Neural cell (in vitro differentiated cells): ENCODE measurements around the gene DOCK9. TPM values are rescaled to one million over a fixed set of nuclear protein-coding genes. Genes with fewer than 3 reads are reported as not detected.

Experiments
- H2AFZ ChIP-seq: fragments of 200-600, 300-800 bp; sonication (generic), shearing (Covaris generic); 2 replicates; pipeline ENCODE4 v1.6.0; 2014; ENCODE audit warnings: low read depth, mild to moderate bottlenecking, antibody characterized with exemption, low read length, moderate library complexity
- H3F3A ChIP-seq: fragments of 200-600 bp; shearing (Covaris generic); 2 replicates; pipeline ENCODE4 v1.6.1; 2016; ENCODE audit warnings: mild to moderate bottlenecking, moderate library complexity, mixed read lengths, antibody characterized with exemption, low read length; ENCODE audit not compliant: insufficient read depth, poor library complexity, severe bottlenecking
- H3K27ac ChIP-seq: fragments of 200-600, 300-800 bp; sonication (generic), shearing (Covaris generic); 2 replicates; pipeline ENCODE4 v1.5.1; 2014; ENCODE audit warnings: mild to moderate bottlenecking, low read length, moderate library complexity
- H3K27me3 ChIP-seq: fragments of 300-800, 200-600 bp; sonication (generic), shearing (Covaris generic); 2 replicates; pipeline ENCODE4 v1.6.0; 2014; ENCODE audit warnings: mild to moderate bottlenecking, low read depth, low read length, moderate library complexity; ENCODE audit not compliant: insufficient read depth
- H3K36me3 ChIP-seq: fragments of 300-800, 200-600 bp; sonication (generic), shearing (Covaris generic); 2 replicates; pipeline ENCODE4 v1.5.1; 2014; ENCODE audit warnings: mild to moderate bottlenecking, antibody characterized with exemption, low read length, moderate library complexity; ENCODE audit not compliant: insufficient read depth
- H3K4me2 ChIP-seq: fragments of 300-800, 200-600 bp; sonication (generic), shearing (Covaris generic); 2 replicates; pipeline ENCODE4 v1.6.0; 2014; ENCODE audit warnings: mild to moderate bottlenecking, low read length
- H3K4me3 ChIP-seq: fragments of 300-800, 200-600 bp; sonication (generic), shearing (Covaris generic); 2 replicates; pipeline ENCODE4 v1.5.1; 2014; ENCODE audit warnings: mild to moderate bottlenecking, low read length, moderate library complexity
- H3K79me2 ChIP-seq: fragments of 200-600 bp; shearing (Covaris generic); replicated peaks from 2 replicates; pipeline ENCODE4 v1.6.0; 2014; ENCODE audit warnings: mild to moderate bottlenecking, low read length, moderate library complexity; ENCODE audit not compliant: insufficient read depth
- H3K9ac ChIP-seq: fragments of 300-800, 200-600 bp; sonication (generic), shearing (Covaris generic); 2 replicates; pipeline ENCODE4 v1.6.1; 2016; ENCODE audit warnings: mild to moderate bottlenecking, low read length, mixed read lengths
- H3K9me2 ChIP-seq: fragments of 200-600 bp; shearing (Covaris generic); 2 replicates; pipeline ENCODE4 v1.6.1; 2016; ENCODE audit warnings: mild to moderate bottlenecking, low read length, mixed read lengths; ENCODE audit not compliant: insufficient read depth
- H3K9me3 ChIP-seq: fragments of 200-600, 300-800 bp; sonication (generic), shearing (Covaris generic); 2 replicates; pipeline ENCODE4 v1.6.1; 2016; ENCODE audit warnings: mild to moderate bottlenecking, mixed run types, low read length, moderate library complexity, mixed read lengths
- H4K20me1 ChIP-seq: fragments of 200-600 bp; shearing (Covaris generic); 2 replicates; pipeline ENCODE4 v1.6.1; 2016; ENCODE audit warnings: mild to moderate bottlenecking, mixed run types; ENCODE audit not compliant: insufficient read depth
- EP300 ChIP-seq: fragments of 450-650 bp; conservative IDR thresholded peaks from 2 replicates; pipeline ENCODE4 v1.6.1; 2014; ENCODE audit warnings: antibody characterized with exemption, mild to moderate bottlenecking, moderate library complexity; ENCODE audit not compliant: poor library complexity, severe bottlenecking
- EZH2 ChIP-seq: fragments of 200-600, 300-800 bp; shearing (Covaris generic), sonication (generic); IDR thresholded peaks from 2 replicates; pipeline ENCODE4 v1.6.1; 2014; ENCODE audit warnings: antibody characterized with exemption, low read length, borderline replicate concordance, mild to moderate bottlenecking; ENCODE audit not compliant: insufficient read depth, poor library complexity, severe bottlenecking
- MXI1 ChIP-seq: fragments of 450-650 bp; conservative IDR thresholded peaks from 2 replicates; pipeline ENCODE4 v1.6.1; 2014; ENCODE audit warnings: antibody characterized with exemption, mild to moderate bottlenecking; ENCODE audit not compliant: poor library complexity, severe bottlenecking
- POLR2AphosphoS5 ChIP-seq: IDR thresholded peaks from 2 replicates; pipeline ENCODE4 v1.6.1; 2012
- RAD21 ChIP-seq: fragments of 450-650 bp; conservative IDR thresholded peaks from 2 replicates; pipeline ENCODE4 v1.6.1; 2014; ENCODE audit warnings: antibody characterized with exemption, mild to moderate bottlenecking, moderate library complexity
- SMC3 ChIP-seq: fragments of 450-650 bp; conservative IDR thresholded peaks from 2 replicates; pipeline ENCODE4 v1.6.1; 2014; ENCODE audit warnings: antibody characterized with exemption, mild to moderate bottlenecking, moderate library complexity; ENCODE audit not compliant: poor library complexity
- TAF1 ChIP-seq: IDR thresholded peaks from 2 replicates; pipeline ENCODE4 v1.6.1; 2012; ENCODE audit warnings: low read depth
- polyA plus RNA-seq: library from polyadenylated mRNA; depleted of rRNA; stranded (reverse); fragments of >200 nt; gene quantifications from 2 replicates; pipeline ENCODE4 v1.2.3, GENCODE V29; 2014
- TF ChIP-seq, protein P1 (sequence below): fragments of 450-650 bp; IDR thresholded peaks from 2 replicates; pipeline ENCODE4 v1.5.1; 2014; ENCODE audit warnings: antibody characterized with exemption, mild to moderate bottlenecking, moderate library complexity; ENCODE audit not compliant: poor library complexity, severe bottlenecking
- TF ChIP-seq, protein P2 (sequence below): IDR thresholded peaks from 2 replicates; pipeline ENCODE4 v1.6.1; 2012; ENCODE audit warnings: borderline replicate concordance

DOCK9 gene
- polyA plus RNA-seq, 1 donor from 2014 or later, result 11.4 TPM

DNA sequence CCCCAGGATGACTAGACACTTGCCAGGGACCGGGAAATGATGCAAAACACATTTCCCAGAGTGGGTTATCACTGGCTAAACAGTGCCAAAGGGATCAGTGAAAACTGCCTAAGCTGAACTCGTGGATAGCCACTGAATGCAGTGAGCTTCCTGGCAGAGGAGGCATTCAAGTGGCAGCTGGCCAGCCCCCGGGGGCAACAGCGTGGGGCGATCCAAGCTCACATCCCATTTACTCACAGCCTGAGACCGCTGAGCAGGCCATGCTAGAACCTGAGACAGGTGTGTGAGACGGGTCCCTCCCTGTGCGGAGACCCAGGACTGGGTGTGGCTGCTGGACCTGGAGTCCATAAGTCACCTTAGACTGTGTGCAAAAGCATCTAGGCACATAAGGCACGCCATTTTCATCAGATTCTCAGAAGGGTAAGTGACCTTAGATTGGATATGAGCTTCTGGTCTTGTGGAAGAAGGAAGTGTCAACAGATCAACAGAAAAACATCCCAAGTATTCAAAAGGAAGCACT is 173.5 kb downstream of the DOCK9 start:
- H3K27me3 ChIP-seq, result no peaks in the 10 kb centered on the region
- no peak overlapping the region for H3K27ac ChIP-seq
- no peaks in the 10 kb centered on the region for H3K9me2 ChIP-seq
- H3F3A ChIP-seq, result no peaks in the 10 kb centered on the region
- no peaks in the 10 kb centered on the region for H3K79me2 ChIP-seq
- TF ChIP-seq POLR2AphosphoS5 (no peak), SMC3 (no peak), EZH2 (no peak), EP300 (no peak), TAF1 (no peak), MXI1 (no peak), RAD21 (no peak)
- TF ChIP-seq, protein P1, sequence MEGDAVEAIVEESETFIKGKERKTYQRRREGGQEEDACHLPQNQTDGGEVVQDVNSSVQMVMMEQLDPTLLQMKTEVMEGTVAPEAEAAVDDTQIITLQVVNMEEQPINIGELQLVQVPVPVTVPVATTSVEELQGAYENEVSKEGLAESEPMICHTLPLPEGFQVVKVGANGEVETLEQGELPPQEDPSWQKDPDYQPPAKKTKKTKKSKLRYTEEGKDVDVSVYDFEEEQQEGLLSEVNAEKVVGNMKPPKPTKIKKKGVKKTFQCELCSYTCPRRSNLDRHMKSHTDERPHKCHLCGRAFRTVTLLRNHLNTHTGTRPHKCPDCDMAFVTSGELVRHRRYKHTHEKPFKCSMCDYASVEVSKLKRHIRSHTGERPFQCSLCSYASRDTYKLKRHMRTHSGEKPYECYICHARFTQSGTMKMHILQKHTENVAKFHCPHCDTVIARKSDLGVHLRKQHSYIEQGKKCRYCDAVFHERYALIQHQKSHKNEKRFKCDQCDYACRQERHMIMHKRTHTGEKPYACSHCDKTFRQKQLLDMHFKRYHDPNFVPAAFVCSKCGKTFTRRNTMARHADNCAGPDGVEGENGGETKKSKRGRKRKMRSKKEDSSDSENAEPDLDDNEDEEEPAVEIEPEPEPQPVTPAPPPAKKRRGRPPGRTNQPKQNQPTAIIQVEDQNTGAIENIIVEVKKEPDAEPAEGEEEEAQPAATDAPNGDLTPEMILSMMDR, result no peak
- TF ChIP-seq, protein P2, sequence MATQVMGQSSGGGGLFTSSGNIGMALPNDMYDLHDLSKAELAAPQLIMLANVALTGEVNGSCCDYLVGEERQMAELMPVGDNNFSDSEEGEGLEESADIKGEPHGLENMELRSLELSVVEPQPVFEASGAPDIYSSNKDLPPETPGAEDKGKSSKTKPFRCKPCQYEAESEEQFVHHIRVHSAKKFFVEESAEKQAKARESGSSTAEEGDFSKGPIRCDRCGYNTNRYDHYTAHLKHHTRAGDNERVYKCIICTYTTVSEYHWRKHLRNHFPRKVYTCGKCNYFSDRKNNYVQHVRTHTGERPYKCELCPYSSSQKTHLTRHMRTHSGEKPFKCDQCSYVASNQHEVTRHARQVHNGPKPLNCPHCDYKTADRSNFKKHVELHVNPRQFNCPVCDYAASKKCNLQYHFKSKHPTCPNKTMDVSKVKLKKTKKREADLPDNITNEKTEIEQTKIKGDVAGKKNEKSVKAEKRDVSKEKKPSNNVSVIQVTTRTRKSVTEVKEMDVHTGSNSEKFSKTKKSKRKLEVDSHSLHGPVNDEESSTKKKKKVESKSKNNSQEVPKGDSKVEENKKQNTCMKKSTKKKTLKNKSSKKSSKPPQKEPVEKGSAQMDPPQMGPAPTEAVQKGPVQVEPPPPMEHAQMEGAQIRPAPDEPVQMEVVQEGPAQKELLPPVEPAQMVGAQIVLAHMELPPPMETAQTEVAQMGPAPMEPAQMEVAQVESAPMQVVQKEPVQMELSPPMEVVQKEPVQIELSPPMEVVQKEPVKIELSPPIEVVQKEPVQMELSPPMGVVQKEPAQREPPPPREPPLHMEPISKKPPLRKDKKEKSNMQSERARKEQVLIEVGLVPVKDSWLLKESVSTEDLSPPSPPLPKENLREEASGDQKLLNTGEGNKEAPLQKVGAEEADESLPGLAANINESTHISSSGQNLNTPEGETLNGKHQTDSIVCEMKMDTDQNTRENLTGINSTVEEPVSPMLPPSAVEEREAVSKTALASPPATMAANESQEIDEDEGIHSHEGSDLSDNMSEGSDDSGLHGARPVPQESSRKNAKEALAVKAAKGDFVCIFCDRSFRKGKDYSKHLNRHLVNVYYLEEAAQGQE, result no peak
- H2AFZ ChIP-seq, result no peak overlapping the region
- H3K9me3 ChIP-seq, result no peaks in the 10 kb centered on the region
- H3K4me2 ChIP-seq, result no peak overlapping the region
- no peaks in the 10 kb centered on the region for H3K36me3 ChIP-seq
- no peak overlapping the region for H3K4me3 ChIP-seq
- H4K20me1 ChIP-seq, result no peaks in the 10 kb centered on the region
- no peak overlapping the region for H3K9ac ChIP-seq

DNA sequence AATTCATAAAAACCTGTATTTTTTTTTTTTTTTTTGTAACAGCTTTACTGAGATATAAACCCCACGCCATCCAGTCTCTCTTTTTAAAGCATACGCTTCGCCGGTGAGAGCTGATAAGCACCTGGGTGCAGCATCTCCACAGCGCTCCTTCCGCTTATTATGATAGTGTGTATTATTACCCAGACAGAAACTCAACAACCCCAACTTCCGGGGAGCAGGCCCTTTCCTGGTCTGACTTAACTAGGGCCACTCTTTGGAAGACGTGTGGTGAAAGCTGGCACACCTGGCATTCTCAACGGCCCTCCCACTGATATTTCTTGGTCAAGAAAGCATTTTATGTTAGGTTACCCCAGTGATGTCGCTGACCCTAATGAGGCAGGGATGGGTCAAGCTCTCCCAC is 173.9 kb downstream of the DOCK9 start:
- Histone ChIP-seq H2AFZ (no peak overlapping the region), H3K9me2 (no peaks in the 10 kb centered on the region), H3K4me2 (no peak overlapping the region), H3K4me3 (no peak overlapping the region), H3K27me3 (no peaks in the 10 kb centered on the region), H4K20me1 (no peaks in the 10 kb centered on the region), H3F3A (no peaks in the 10 kb centered on the region), H3K27ac (no peak overlapping the region), H3K79me2 (no peaks in the 10 kb centered on the region), H3K9ac (no peak overlapping the region), H3K36me3 (no peaks in the 10 kb centered on the region), H3K9me3 (no peaks in the 10 kb centered on the region)
- TF ChIP-seq, protein P1, result no peak
- TF ChIP-seq EP300 (no peak), RAD21 (no peak), EZH2 (no peak), POLR2AphosphoS5 (no peak), SMC3 (no peak), MXI1 (no peak), TAF1 (no peak)
- TF ChIP-seq, protein P2, result no peak
